HEK293 (cell line): Measurements from ENCODE around the gene AP1B1.
"Not testable (repeated sequence)": the region's sequence is repeated elsewhere in the genome, so short reads cannot be mapped to it uniquely, and the experiment has no call there.

ENCODE experiments used
- CTCF ChIA-PET: fragments of 350-600 bp; formaldehyde crosslinking; extraction: SDS; loops from one replicate; lab custom pipeline; 2021; ENCODE audit warnings: antibody characterized with exemption; lab: Yijun Ruan, JAX
- POLR2A ChIA-PET: fragments of 300-600 bp; formaldehyde crosslinking; extraction: SDS; loops from one replicate; lab custom pipeline; 2020; ENCODE audit warnings: antibody characterized with exemption, inconsistent platforms; lab: Yijun Ruan, JAX
- H3K27ac ChIP-seq: fragments of 200-500 bp; sonication (Bioruptor generic); 2 replicates; pipeline ENCODE4 v1.5.1; 2014; ENCODE audit warnings: low read depth, low read length, control low read depth, inconsistent platforms; ENCODE audit errors: extremely low read depth
- H3K36me3 ChIP-seq, 2 experiments: fragments of 200-500 bp in 1 of 2; sonication (Bioruptor generic) in 1 of 2; 1 replicate in 1 of 2; 2 replicates in 1 of 2; pipeline ENCODE4 v1.5.1; 2014 to 2017; ENCODE audit warnings: inconsistent platforms in 2 of 2, low read length in 2 of 2; ENCODE audit not compliant: control insufficient read depth in 2 of 2, insufficient read depth in 1 of 2
- H3K4me1 ChIP-seq: fragments of 200-500 bp; sonication (Bioruptor generic); 2 replicates; pipeline ENCODE4 v1.5.1; 2014; ENCODE audit warnings: mild to moderate bottlenecking, low read length, inconsistent platforms; ENCODE audit not compliant: control insufficient read depth, insufficient read depth
- H3K4me3 ChIP-seq: 2 replicates; pipeline ENCODE4 v1.5.1; 2011; ENCODE audit warnings: low read depth, mild to moderate bottlenecking, control low read depth, low read length, moderate library complexity
- H3K9me3 ChIP-seq: fragments of 200-500 bp; sonication (Bioruptor generic); 2 replicates; pipeline ENCODE4 v1.5.1; 2014; ENCODE audit warnings: low read depth, low read length, inconsistent platforms; ENCODE audit not compliant: control insufficient read depth, insufficient read depth
- CTCF ChIP-seq: fragments of 450-650 bp; formaldehyde crosslinking; IDR thresholded peaks from 2 replicates; pipeline ENCODE4 v1.5.1; 2016; ENCODE audit warnings: missing biosample characterization, missing genetic modification characterization
- KLF9 ChIP-seq: fragments of 450-650 bp; formaldehyde crosslinking; IDR thresholded peaks from 2 replicates; pipeline ENCODE4 v1.5.1; 2016; ENCODE audit warnings: missing biosample characterization, missing genetic modification characterization, low read depth
- PATZ1 ChIP-seq: fragments of 450-650 bp; formaldehyde crosslinking; IDR thresholded peaks from 2 replicates; pipeline ENCODE4 v1.5.1; 2016; ENCODE audit warnings: missing biosample characterization, missing genetic modification characterization
- ZBTB17 ChIP-seq: fragments of 450-650 bp; formaldehyde crosslinking; IDR thresholded peaks from 2 replicates; pipeline ENCODE4 v1.5.1; 2016; ENCODE audit warnings: missing biosample characterization, missing genetic modification characterization
- ZNF155 ChIP-seq: fragments of 450-650 bp; formaldehyde crosslinking; IDR thresholded peaks from 2 replicates; pipeline ENCODE4 v1.5.1; 2016; ENCODE audit warnings: missing biosample characterization, missing genetic modification characterization
- ZNF266 ChIP-seq: fragments of 450-650 bp; formaldehyde crosslinking; IDR thresholded peaks from 2 replicates; pipeline ENCODE4 v1.5.1; 2016; ENCODE audit warnings: missing biosample characterization, missing genetic modification characterization, low read depth
- ZNF404 ChIP-seq: fragments of 450-650 bp; formaldehyde crosslinking; IDR thresholded peaks from 2 replicates; pipeline ENCODE4 v1.5.1; 2017; ENCODE audit warnings: missing biosample characterization, missing genetic modification characterization
- ZNF433 ChIP-seq: fragments of 450-650 bp; formaldehyde crosslinking; IDR thresholded peaks from 2 replicates; pipeline ENCODE4 v1.5.1; 2016; ENCODE audit warnings: missing biosample characterization, missing genetic modification characterization, low read depth
- ZNF544 ChIP-seq: fragments of 450-650 bp; formaldehyde crosslinking; IDR thresholded peaks from 2 replicates; pipeline ENCODE4 v1.5.0; 2017; ENCODE audit warnings: missing biosample characterization, missing genetic modification characterization
- ZNF692 ChIP-seq: fragments of 450-650 bp; formaldehyde crosslinking; IDR thresholded peaks from 2 replicates; pipeline ENCODE4 v1.5.1; 2016; ENCODE audit warnings: missing biosample characterization, missing genetic modification characterization
- ZNF747 ChIP-seq: fragments of 450-650 bp; formaldehyde crosslinking; IDR thresholded peaks from 2 replicates; pipeline ENCODE4 v1.5.1; 2016; ENCODE audit warnings: missing biosample characterization, missing genetic modification characterization
- TF ChIP-seq, protein P1 (sequence below): fragments of 450-650 bp; formaldehyde crosslinking; IDR thresholded peaks from 2 replicates; pipeline ENCODE4 v1.5.0; 2017; ENCODE audit warnings: missing biosample characterization, missing genetic modification characterization, borderline replicate concordance
- TF ChIP-seq, protein P2 (sequence below): fragments of 450-650 bp; formaldehyde crosslinking; IDR thresholded peaks from 2 replicates; pipeline ENCODE4 v1.5.1; 2016; ENCODE audit warnings: missing biosample characterization, missing genetic modification characterization
- TF ChIP-seq, protein P3 (sequence below): IDR thresholded peaks from 2 replicates; pipeline ENCODE4 v1.6.1; 2011; ENCODE audit warnings: mild to moderate bottlenecking, low read depth, low read length, borderline replicate concordance

Gene AP1B1

GRCh38 chr22:29377979-29378378, 10.4 kb downstream of the AP1B1 start:
- CTCF ChIA-PET = interaction anchor here (0.6 to 0.9 kb wide), 2 partner anchors 19 to 259 kb away, joined by 4 to 6 read pairs; no protein-coding TSS in a partner anchor
- H3K4me1 ChIP-seq = no peaks in the 10 kb centered on the region
- peaks cover 15 to 64% of the 10 kb centered on the region in 2 experiments; a peak in 2 of 3 replicates for H3K36me3 ChIP-seq
- H3K27ac ChIP-seq = 0 out of 2 replicates have a peak overlapping the region, but pooled peaks have one; percentile 27
- H3K4me3 ChIP-seq = no peak overlapping the region
- TF ChIP-seq ZNF544 (tag by site-specific recombination) (no peak), ZNF266 (no peak), KLF9 (tag by site-specific recombination) (no peak), ZBTB17 (peak; percentile 17; the same call in 1 of the 2 replicates)
- TF ChIP-seq, protein P1, sequence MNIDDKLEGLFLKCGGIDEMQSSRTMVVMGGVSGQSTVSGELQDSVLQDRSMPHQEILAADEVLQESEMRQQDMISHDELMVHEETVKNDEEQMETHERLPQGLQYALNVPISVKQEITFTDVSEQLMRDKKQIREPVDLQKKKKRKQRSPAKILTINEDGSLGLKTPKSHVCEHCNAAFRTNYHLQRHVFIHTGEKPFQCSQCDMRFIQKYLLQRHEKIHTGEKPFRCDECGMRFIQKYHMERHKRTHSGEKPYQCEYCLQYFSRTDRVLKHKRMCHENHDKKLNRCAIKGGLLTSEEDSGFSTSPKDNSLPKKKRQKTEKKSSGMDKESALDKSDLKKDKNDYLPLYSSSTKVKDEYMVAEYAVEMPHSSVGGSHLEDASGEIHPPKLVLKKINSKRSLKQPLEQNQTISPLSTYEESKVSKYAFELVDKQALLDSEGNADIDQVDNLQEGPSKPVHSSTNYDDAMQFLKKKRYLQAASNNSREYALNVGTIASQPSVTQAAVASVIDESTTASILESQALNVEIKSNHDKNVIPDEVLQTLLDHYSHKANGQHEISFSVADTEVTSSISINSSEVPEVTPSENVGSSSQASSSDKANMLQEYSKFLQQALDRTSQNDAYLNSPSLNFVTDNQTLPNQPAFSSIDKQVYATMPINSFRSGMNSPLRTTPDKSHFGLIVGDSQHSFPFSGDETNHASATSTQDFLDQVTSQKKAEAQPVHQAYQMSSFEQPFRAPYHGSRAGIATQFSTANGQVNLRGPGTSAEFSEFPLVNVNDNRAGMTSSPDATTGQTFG (tag by site-specific recombination) = no peak
- H3K9me3 ChIP-seq = no peaks in the 10 kb centered on the region
- POLR2A ChIA-PET = interaction anchor here (0.7 to 0.8 kb wide), 2 partner anchors 10 to 54 kb away, joined by 3 to 5 read pairs; partner anchors contain the start of gene AP1B1

DNA sequence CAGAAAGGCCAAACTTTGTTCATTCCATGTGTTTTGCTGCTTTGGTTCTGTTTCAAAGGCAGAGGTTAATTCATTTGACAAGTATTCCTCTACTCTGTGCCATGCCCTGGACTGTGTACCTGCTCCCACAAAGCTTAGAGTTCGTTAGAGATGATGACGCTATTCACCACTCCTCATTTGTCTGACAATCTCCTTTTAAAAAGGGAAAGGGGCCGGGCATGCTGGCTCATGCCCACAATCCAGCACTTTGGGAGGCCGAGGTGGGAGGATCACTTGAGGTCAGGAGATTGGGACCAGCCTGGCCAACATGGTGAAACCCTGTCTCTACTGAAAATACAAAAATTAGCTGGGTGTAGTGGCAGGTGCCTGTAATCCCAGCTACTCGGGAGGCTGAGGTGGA, 11.7 kb downstream of the AP1B1 start:
- not testable (repeated sequence) for H3K27ac ChIP-seq

DNA sequence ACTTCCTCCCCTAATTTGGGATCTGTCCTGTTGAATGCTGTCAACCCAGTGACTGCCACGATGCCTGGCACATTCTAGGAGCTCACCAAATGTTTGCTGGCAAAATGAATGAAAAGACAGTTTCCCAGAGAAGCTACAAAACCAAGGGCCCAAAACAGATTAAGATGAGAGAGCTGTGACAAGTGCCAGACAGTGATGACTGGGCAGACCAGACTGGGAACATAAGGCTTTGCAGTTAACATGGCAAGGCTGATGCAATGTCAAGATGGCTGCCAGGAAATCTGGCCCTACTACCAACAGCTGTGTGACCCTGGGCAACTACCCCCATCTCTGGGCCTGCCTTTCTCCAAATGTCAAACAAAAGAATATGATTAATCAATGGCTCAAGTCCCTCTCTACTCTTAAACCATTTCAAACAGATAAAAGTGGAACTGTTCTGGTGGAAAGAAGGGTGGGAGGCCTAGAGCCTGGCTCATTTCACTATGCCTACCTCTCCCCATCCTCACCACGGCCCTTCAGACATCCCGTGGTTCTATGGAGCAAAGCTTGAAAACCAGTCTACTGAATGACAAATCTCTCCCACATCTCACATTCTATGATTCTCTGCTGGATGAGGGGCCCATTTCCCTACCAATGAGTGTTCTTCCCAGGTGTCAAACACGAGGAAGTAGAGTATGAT, 12.8 kb downstream of the AP1B1 start:
- Histone ChIP-seq H3K4me1 (no peaks in the 10 kb centered on the region), H3K36me3 (peaks cover 9 to 44% of the 10 kb centered on the region in 2 experiments; a peak in 2 of 3 replicates), H3K9me3 (no peaks in the 10 kb centered on the region), H3K4me3 (no peak overlapping the region), H3K27ac (peak overlapping the region; percentile 17; the same call in 1 of the 2 replicates)
- POLR2A ChIA-PET = no interaction called here
- CTCF ChIA-PET = interaction anchor here (0.6 to 1.3 kb wide), 4 partner anchors 8 to 913 kb away, joined by 3 to 5 read pairs (median 4); no protein-coding TSS in a partner anchor
- no peak for TF ChIP-seq ZNF433
- TF ChIP-seq ZNF404 = no peak
- no peak for TF ChIP-seq PATZ1 (tag by site-specific recombination)
- TF ChIP-seq, protein P2, sequence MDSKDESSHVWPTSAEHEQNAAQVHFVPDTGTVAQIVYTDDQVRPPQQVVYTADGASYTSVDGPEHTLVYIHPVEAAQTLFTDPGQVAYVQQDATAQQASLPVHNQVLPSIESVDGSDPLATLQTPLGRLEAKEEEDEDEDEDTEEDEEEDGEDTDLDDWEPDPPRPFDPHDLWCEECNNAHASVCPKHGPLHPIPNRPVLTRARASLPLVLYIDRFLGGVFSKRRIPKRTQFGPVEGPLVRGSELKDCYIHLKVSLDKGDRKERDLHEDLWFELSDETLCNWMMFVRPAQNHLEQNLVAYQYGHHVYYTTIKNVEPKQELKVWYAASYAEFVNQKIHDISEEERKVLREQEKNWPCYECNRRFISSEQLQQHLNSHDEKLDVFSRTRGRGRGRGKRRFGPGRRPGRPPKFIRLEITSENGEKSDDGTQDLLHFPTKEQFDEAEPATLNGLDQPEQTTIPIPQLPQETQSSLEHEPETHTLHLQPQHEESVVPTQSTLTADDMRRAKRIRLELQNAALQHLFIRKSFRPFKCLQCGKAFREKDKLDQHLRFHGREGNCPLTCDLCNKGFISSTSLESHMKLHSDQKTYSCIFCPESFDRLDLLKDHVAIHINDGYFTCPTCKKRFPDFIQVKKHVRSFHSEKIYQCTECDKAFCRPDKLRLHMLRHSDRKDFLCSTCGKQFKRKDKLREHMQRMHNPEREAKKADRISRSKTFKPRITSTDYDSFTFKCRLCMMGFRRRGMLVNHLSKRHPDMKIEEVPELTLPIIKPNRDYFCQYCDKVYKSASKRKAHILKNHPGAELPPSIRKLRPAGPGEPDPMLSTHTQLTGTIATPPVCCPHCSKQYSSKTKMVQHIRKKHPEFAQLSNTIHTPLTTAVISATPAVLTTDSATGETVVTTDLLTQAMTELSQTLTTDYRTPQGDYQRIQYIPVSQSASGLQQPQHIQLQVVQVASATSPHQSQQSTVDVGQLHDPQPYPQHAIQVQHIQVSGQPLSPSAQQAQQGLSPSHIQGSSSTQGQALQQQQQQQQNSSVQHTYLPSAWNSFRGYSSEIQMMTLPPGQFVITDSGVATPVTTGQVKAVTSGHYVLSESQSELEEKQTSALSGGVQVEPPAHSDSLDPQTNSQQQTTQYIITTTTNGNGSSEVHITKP (tag by site-specific recombination) = no peak
- TF ChIP-seq CTCF = no peak
- no peak for TF ChIP-seq ZNF747 (tag by site-specific recombination)
- no peak for TF ChIP-seq ZNF155 (tag by site-specific recombination)
- no peak for TF ChIP-seq ZNF692 (tag by site-specific recombination)
- TF ChIP-seq, protein P3, sequence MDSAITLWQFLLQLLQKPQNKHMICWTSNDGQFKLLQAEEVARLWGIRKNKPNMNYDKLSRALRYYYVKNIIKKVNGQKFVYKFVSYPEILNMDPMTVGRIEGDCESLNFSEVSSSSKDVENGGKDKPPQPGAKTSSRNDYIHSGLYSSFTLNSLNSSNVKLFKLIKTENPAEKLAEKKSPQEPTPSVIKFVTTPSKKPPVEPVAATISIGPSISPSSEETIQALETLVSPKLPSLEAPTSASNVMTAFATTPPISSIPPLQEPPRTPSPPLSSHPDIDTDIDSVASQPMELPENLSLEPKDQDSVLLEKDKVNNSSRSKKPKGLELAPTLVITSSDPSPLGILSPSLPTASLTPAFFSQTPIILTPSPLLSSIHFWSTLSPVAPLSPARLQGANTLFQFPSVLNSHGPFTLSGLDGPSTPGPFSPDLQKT = no peak

More for the DNA sequence above, 11.7 kb downstream of the AP1B1 start:
- ChIA-PET CTCF (interaction anchor here (1.5 kb wide), 1 partner anchor 9 kb away, joined by 3 read pairs; no protein-coding TSS in a partner anchor), POLR2A (interaction anchor here (0.6 kb wide), 2 partner anchors 10 to 73 kb away, joined by 3 to 4 read pairs; no protein-coding TSS in a partner anchor)
- H3K4me3 ChIP-seq, H3K4me1 ChIP-seq, H3K9me3 ChIP-seq: not testable (repeated sequence)
- peaks cover 9 to 54% of the 10 kb centered on the region in 2 experiments; a peak in 2 of 3 replicates for H3K36me3 ChIP-seq
